ENCODE results near the gene CHST11.

Gene CHST11

GRCh38 chr12:104546575-104546974 is 89.8 kb downstream of the CHST11 start:
- no peak overlapping the region for H3K4me3 ChIP-seq (ENCODE audit: low read length)
- DNase-seq (ENCODE audit: low read depth), result no peak
- no peak for TF ChIP-seq CTCF (conservative IDR thresholded peaks at IDR 0.05; ENCODE audit: low read depth, low read length)

- H3K4me3 ChIP-seq (ENCODE audit: low read length), result no peak overlapping the region
- DNase-seq (ENCODE audit: low read depth), result no peak
- no peak for TF ChIP-seq CTCF (conservative IDR thresholded peaks at IDR 0.05; ENCODE audit: low read depth, low read length)
Observed at GRCh38 chr12:104547235-104547634, 90.5 kb downstream of the CHST11 start.

DNA sequence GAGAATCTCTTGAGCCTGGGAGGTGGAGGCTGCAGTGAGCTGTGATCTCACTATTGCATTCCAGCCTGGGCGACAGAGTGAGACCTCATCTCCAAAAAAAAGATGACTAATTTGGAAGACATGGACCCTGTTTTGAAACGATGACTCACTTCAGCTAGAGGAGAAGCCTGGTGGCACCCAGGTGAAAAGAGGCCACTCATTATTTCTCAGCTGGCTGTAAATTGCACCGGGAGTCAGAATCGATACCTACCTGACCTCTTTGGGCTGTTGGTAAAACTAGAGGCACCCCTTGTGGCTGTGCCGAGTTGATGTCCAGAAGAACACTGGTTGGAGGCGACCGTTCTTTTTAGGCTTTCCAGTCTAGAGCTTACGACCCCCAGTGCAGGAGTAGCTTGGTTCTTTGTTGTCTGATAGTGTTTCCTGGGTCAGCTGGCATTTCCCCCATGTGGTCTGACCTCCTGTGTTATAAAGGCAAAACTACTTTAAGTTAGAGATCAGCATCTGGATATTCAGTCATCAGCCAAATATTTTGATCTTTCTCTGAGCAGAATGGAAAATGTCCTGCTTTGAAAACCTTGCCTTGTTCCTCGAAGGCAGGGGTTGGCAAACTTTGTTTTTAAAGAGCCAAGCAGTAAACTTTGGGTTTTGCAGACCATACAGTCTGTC is 93.2 kb downstream of the CHST11 start:
- DNase-seq (ENCODE audit: low read depth), result no peak
- H3K4me3 ChIP-seq (ENCODE audit: low read length), result no peak overlapping the region
- TF ChIP-seq CTCF (conservative IDR thresholded peaks at IDR 0.05; ENCODE audit: low read depth, low read length), result no peak

GRCh38 chr12:104551313-104551931 is 94.7 kb downstream of the CHST11 start:
- DNase-seq (ENCODE audit: low read depth), result no peak
- H3K4me3 ChIP-seq (ENCODE audit: low read length), result no peak overlapping the region
- TF ChIP-seq CTCF (conservative IDR thresholded peaks at IDR 0.05; ENCODE audit: low read depth, low read length), result no peak

GRCh38 chr12:104553421-104553820 is 96.7 kb downstream of the CHST11 start:
- H3K4me3 ChIP-seq (ENCODE audit: low read length), result no peak overlapping the region
- DNase-seq (ENCODE audit: low read depth), result no peak
- no peak for TF ChIP-seq CTCF (conservative IDR thresholded peaks at IDR 0.05; ENCODE audit: low read depth, low read length)

- no peak for TF ChIP-seq CTCF (conservative IDR thresholded peaks at IDR 0.05; ENCODE audit: low read depth, low read length)
- no peak for DNase-seq (ENCODE audit: low read depth)
- H3K4me3 ChIP-seq (ENCODE audit: low read length), result no peak overlapping the region
Observed at GRCh38 chr12:104555648-104556047, 98.9 kb downstream of the CHST11 start.

Measured in retinal pigment epithelial cell (primary cell).